SKM-1 (cell line): Measurements from ENCODE around the gene ATG12.
"Not testable (repeated sequence)": the region's sequence is repeated elsewhere in the genome, so short reads cannot be mapped to it uniquely, and the experiment has no call there.

Experiments
- DNase-seq: peaks from one replicate; lab custom pipeline; 2025; ENCODE audit not compliant: unreplicated experiment; lab: John Stamatoyannopoulos, UW

Gene ATG12

DNA sequence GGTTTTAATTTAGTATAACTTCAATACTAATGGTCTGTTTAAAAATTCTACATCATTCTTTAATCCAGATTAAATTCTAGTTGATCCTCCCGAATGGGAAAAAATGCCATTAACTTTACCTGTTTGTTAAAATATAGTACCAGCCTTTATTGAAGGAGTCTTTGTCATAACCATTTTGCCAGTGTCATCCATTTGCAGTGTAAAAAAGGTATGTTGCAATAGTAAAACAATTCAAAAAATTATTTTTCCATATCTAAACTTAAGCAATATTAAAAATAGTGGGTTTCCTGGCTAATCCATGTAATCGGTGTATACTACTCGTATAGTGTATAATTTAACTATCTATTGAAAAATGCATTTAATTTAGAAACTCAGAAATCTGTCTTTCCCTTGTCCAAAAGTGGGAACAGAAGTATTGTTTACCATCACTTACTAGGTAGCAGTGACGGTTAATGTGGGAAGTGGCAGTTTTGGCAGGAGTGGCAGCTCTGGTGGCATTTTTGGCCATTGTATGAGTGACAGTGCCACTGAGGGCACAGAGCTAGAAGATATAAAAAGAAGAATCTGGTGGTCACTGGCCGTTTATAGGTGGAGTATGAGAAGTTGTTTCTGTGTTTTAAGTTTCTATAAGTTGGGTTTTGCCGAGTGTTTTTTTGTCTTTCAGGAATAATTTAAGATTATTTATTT is 2.2 kb upstream of the ATG12 start:
- DNase-seq, result no peak

DNA sequence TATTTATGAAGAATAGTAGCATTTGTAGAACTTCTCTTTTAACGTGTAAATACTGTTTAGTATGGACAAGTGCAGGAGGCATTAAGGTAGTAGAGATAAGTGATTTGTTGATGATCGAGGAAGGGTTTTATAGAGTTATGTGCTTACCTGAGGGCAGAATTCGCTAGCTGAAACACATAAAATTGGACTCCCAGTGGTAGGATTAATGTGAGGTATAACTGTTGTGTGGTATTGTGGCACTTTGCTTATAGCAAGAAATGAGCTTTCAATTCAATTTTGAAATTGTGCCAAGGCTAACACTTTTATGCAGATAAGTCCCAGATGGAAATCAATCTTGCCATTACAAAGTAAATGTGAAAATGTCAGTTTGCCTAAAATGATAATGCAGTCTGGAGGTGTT is 1.6 kb upstream of the ATG12 start:
- no peak for DNase-seq

DNA sequence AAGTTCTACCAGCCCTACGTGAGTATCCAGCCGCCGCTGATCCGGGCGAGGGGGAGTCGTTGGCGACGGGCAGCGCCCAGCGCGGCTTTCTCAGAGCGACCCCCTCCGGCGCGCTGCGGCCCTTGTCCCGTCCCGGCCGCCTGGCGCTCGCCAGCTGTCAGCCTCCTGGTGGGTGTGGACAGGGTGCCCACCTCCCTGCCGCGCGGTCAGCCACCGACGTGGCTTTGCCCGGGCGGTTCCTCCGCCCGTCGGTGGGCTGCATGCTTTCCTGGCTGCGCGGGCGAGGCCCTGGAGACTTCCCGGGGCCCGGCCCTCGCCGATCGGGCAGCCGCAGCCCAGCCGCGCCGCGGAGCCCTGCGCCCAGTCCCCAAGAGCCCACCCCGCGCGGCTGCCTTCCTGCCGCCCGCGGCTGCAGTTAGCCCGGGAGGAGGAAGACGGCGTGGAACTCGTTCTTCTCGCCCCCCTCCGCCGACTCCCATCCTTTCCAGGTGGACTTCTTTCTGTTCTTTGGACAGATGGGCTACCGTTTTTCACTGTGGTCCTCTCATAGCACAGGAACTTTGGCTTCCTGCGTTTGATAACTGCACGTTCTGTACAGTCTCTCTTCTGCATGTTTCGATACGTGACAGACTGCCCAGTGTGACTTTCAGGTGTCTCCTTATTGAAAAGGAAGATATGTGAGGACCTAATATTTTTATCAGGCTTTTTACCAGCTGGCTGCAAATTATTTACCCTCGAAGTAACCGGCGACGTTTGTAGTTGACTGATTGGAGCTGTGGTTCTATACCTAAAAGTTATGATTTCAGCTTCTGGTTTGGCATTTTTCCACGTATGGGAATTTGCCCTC is 947 bp upstream of the ATG12 start:
- DNase-seq, result peak; percentile 27

DNA sequence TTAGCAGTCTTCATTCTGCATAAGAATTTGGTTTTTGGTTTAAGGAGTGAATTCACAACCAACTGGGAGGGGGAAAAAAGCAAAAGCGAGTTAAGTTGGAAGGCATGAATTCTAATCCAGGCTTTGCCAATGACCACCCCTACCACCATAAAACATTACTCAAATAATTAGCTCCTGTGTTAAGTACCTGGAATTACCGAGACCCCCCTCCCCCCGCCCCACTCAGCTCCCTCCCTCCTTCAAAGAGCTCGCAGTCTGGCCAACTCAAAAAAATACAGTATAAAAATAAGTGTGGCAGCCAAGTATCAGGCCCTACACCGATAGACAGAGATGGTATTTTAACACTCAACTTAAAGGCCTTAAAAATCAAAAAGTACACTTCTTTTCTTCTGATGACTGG is 492 bp downstream of the ATG12 start:
- DNase-seq, result no peak

DNA sequence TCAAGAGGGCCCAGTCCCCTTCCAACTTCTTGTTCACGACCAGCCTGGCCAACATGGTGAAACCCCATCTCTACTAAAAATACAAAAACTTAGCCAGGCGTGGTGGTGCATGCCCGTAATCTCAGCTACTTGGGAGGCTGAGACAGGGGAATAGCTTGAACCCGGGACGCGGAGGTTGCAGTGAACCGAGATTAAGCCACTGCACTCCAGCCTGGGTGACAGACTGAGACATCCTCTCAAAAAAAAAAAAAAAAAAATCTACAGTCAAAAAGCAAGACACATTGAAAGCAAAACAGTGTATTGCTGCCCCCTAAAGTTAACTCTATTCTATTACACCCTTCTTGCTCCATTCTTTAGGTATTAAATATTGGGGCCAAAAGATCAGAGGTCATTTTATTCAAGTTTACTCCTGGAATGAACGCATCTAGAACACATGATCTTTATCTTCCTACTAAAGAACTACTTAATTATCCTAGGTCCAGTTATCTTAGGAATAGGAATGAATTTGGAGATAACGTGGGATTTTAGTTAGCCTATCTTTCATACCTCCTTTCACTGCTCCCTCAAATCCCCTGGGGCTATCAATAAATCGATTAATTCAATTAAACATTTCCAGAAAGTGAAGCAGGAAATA is 2.4 kb downstream of the ATG12 start:
- DNase-seq, result peak; percentile 76

DNA sequence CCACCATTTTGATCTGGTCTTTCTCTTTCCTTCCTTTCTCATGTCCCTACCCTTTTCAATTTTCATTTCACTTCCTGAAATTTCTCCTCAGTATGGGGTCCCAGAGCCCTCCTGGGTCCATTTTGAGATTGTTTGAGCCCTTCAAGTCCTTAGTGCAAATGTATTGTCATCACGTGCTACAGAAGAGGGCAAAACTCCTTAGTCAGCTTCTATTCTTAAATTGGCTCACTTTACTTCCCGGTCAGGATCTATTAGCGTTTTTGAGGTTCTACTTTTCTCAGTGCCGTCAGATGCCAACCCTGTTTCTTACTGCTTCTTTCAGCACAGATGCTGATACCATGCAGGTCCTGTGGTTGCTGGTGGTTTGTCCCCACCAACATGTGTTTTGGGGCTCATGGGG is 5.9 kb downstream of the ATG12 start:
- no peak for DNase-seq

GRCh38 chr5:115831163-115831768 is 10.1 kb downstream of the ATG12 start:
- peak; percentile 36 for DNase-seq

GRCh38 chr5:115829913-115830312 is 11.5 kb downstream of the ATG12 start:
- DNase-seq, result no peak

DNA sequence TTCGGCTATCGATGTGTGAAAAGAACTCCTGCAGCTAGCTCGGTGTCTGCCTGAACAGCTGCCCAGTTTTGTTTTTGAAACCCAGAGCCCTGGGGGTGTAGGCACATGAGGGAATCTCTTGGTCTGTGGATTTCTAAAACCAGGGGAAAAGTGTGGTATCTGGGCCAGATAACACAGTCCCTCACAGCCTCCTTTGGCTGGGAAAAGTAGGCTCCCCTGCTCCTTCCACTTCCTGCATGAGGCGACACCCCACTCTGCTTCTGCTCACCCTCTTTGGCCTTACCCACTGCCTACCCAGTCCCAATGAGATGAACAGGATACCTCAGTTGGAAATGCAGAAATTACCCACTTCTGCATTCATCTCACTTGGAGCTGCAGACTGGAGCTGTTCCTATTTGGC is 15.4 kb downstream of the ATG12 start:
- no peak for DNase-seq

GRCh38 chr5:115824983-115825382 is 16.4 kb downstream of the ATG12 start:
- not testable (repeated sequence) for DNase-seq

DNA sequence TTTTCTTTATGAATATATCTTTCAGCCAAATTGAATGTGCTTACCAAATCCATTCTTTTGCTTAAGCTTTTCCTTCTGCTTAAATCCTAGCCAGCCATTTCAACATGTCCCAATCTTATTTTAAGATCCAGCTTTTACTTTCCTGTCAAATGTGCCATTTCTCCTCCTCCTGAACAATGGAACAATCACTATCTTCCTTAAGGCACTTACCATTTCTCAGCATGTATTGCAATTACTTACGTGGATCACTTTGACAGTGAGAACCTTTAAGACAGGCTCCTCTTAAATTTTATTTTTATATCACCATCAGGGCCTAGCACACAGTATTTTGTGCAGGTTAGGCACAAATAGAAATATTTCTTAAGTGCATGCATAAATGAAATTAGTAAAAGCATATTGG is 20.5 kb downstream of the ATG12 start:
- no peak for DNase-seq

DNA sequence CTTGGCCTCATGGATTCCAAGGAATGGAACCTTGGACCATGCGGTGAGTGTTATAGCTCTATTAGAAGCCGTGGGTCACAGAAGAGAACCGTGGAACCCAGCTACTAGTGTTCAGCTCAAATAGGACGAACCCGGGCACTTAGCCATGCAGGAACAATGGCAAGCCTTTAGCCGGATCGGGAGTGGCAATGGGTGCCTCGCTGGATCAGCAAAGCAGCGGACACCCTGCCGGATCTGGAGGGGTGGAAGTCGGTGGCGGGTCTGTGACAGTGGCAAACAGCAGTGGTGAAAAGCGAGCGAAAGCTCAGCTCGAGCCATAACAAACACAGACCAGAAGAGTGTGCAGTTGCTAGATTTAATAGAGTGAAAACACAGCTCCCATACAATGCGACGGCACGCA is 22.5 kb downstream of the ATG12 start:
- no peak for DNase-seq

DNA sequence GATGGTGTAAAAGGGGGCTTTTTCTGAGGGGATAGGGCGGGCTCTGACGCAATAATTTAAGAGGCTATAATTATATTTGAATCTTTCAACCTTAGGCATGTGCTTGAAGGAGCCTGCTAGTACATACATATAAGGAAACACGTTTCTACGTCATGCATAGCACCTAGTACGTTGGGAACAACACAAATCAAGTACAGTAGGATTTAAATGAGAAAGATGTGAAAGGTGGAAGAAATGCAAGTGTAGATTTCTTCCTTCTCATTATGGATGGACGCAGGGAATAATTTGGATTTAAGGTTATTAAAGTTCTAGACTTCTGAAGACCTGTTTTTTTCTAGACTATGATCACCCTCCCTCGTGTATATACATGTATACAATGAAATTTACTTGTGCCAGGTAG is 24.0 kb downstream of the ATG12 start:
- no peak for DNase-seq

- DNase-seq, result peak; percentile 24
Measured at GRCh38 chr5:115816226-115817081, 24.9 kb downstream of the ATG12 start, which contains the start of gene CDO1. TSS of gene CDO1 (minus strand) at chr5:115816659. CDS start at chr5:115816397, 262 bp downstream.

- DNase-seq, result no peak
Measured at GRCh38 chr5:115815693-115816225, 25.6 kb downstream of the ATG12 start.

GRCh38 chr5:115815006-115815692 is 26.2 kb downstream of the ATG12 start:
- DNase-seq, result no peak

DNA sequence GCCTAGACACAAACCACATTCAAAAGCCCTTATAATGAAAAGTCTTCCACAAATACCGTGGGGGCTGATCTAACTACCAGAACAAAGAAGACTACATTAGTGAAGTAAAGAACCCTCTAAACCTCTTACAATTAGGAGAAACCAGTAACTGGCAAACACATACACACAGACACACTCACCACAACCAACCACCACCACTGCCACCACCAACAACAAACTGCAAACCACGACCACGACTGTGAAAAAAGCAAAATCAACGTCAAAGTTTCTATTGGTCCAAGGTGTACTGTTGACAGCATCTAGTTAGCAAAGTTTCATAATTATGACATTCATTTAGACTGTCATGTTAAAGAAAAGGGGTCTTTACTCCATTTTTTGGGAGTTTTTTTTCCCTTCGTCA is 27.6 kb downstream of the ATG12 start:
- no peak for DNase-seq

- DNase-seq, result no peak
Measured at GRCh38 chr5:115812372-115812771, 29.0 kb downstream of the ATG12 start.

- DNase-seq, result no peak
Measured at GRCh38 chr5:115811406-115811805, 30.0 kb downstream of the ATG12 start.

GRCh38 chr5:115810761-115811160 is 30.6 kb downstream of the ATG12 start:
- DNase-seq, result no peak
